Activated naive CD4-positive, alpha-beta T cell treated with anti-CD3 and anti-CD28 coated beads for 36 hours (primary cell): ENCODE measurements around the gene SCNN1B. TPM values are rescaled to one million over a fixed set of nuclear protein-coding genes. Genes with fewer than 3 reads are reported as not detected.

Experiments used
- CTCF ChIA-PET: fragments of 350-600 bp; sonication (Branson Sonifier 250); formaldehyde crosslinking; loops from one replicate; lab custom pipeline; 2021; ENCODE audit warnings: antibody characterized with exemption; lab: Charles Lee
- DNase-seq: peaks from one replicate; pipeline ENCODE4 v3.0.0-alpha.2; 2020
- H3K27ac Mint-ChIP-seq: one replicate; pipeline ENCODE4 v1.8.0; 2021; ENCODE audit warnings: mild to moderate bottlenecking, mixed read lengths
- H3K27me3 Mint-ChIP-seq: one replicate; pipeline ENCODE4 v1.8.0; 2021; ENCODE audit warnings: low read depth, mixed read lengths
- H3K36me3 Mint-ChIP-seq: one replicate; pipeline ENCODE4 v1.8.0; 2021; ENCODE audit warnings: low read depth, mixed read lengths
- H3K4me1 Mint-ChIP-seq: one replicate; pipeline ENCODE4 v1.8.0; 2021; ENCODE audit warnings: low read depth, mixed read lengths
- H3K4me3 Mint-ChIP-seq: one replicate; pipeline ENCODE4 v1.8.0; 2021; ENCODE audit warnings: mild to moderate bottlenecking, moderate library complexity, mixed read lengths
- H3K9me3 Mint-ChIP-seq: one replicate; pipeline ENCODE4 v1.8.0; 2021; ENCODE audit warnings: mixed read lengths
- intact Hi-C: fragments of 100-400 bp; cut with micrococcal nuclease; formaldehyde crosslinking; loops from one replicate; pipeline ENCODE4 v1.15.1; 2023
- total RNA-seq, 2 experiments: library from RNA; stranded (reverse); gene quantifications; one replicate each; pipeline ENCODE4 v1.2.3, GENCODE V29; 2021

SCNN1B gene
- total RNA-seq, 2 experiments from 2014 or later, result not detected

DNA sequence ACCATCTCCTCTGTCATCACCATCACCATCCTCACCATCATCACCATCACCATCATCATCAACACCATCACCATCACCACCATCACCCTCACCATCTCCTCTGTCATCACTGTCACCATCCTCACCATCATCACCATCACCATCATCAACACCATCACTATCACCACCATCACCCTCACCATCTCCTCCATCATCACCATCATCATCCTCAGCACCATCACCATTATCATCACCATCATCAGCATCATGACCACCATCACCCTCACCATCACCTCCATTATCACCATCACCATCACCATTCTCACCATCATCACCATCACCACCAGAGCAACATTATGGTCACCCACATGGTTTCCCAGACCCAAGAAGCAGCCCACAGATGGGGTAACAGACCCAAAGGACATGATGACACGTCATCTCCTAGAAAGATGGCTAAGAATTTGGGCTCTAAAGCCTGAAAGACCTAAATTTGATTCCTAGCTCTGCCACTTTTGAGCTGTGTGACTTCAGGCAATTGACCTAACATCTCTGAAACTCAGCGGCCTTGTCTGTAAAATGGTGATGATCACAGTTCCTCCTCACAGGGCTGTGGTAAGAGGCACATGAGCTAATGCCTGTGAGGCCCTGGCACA lies 14.6 kb downstream of the SCNN1B start:
- Mint-ChIP-seq H3K4me3 (no peak overlapping the region), H3K4me1 (no peaks in the 10 kb centered on the region), H3K9me3 (no peaks in the 10 kb centered on the region), H3K27ac (no peak overlapping the region), H3K27me3 (peaks cover 3% of the 10 kb centered on the region), H3K36me3 (no peaks in the 10 kb centered on the region)
- DNase-seq, result no peak
- CTCF ChIA-PET, result no interaction called here
- intact Hi-C loops, result no loop called here

DNA sequence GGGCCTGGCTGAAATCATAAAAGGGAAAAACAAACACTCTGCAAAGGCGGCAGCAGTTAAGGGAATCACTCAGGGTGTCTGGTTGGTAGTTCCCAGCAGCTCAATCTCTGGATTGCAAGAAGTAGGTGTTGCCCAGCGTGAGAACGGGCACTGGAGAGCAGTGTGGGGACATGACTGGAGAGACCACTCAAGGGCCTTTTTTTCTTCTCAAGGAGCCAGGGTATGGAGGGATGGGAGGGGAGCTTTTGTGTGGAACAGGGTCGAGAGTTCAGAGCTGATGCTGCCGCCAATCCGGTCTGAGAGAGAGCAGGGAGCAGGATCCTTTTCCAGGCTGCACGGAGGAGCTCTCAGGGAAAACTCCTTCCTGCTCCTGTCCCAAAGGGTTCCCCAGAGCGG lies 15.2 kb downstream of the SCNN1B start:
- intact Hi-C loops, result no loop called here
- Mint-ChIP-seq H3K4me3 (no peak overlapping the region), H3K4me1 (no peaks in the 10 kb centered on the region), H3K27me3 (peaks cover 3% of the 10 kb centered on the region), H3K36me3 (no peaks in the 10 kb centered on the region), H3K9me3 (no peaks in the 10 kb centered on the region), H3K27ac (no peak overlapping the region)
- CTCF ChIA-PET, result no interaction called here
- DNase-seq, result no peak

DNA sequence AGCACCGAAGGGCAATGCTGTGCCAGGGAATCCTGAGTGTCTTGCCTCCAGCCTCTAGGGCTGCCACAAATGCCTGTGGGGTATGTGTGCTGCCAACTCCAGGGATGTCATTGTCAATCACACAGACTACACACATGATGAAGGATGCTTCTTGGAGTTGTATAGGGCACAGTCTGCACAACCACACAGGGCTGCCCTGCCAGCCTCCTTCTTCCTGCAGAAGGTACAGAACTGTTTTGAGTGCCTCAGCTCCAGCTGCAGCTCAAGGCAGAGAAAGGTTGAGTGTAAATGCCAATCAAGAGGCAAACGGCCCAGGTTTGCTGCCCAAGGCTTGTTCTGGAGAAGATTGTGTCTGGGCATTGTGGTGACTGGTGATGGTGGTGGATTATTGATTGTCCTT lies 15.6 kb downstream of the SCNN1B start:
- CTCF ChIA-PET, result no interaction called here
- no peak for DNase-seq

DNA sequence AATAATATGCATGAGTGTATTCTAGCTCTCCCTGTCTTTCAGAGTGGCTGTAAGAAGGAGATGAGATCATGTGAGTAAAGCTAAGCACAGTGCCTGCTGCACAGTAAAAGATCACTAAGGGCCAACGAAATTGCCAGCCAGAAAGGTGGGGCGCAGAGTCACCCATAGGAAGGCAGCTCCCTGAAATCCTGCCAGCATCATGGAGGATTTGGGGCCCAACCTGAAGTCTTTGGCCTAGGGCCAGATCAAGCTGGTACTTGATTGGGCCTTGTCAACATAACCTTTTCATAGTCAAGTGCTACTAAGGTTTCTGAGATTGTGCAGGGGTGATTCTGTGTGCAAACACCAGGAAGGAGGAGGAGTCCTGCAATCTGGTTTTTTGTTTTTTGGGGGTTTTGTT lies 16.5 kb downstream of the SCNN1B start:
- CTCF ChIA-PET, result no interaction called here
- Mint-ChIP-seq H3K9me3 (no peaks in the 10 kb centered on the region), H3K27me3 (no peaks in the 10 kb centered on the region), H3K27ac (no peak overlapping the region), H3K36me3 (no peaks in the 10 kb centered on the region), H3K4me1 (peaks cover 7% of the 10 kb centered on the region), H3K4me3 (no peak overlapping the region)
- intact Hi-C loops, result no loop called here
- DNase-seq, result no peak

More for the DNA sequence above, 15.6 kb downstream of the SCNN1B start:
- H3K9me3 Mint-ChIP-seq, result no peaks in the 10 kb centered on the region
- H3K36me3 Mint-ChIP-seq, result no peaks in the 10 kb centered on the region
- H3K27me3 Mint-ChIP-seq, result no peaks in the 10 kb centered on the region
- no peak overlapping the region for H3K4me3 Mint-ChIP-seq
- H3K27ac Mint-ChIP-seq, result no peak overlapping the region
- intact Hi-C loops, result no loop called here
- H3K4me1 Mint-ChIP-seq, result no peaks in the 10 kb centered on the region

DNA sequence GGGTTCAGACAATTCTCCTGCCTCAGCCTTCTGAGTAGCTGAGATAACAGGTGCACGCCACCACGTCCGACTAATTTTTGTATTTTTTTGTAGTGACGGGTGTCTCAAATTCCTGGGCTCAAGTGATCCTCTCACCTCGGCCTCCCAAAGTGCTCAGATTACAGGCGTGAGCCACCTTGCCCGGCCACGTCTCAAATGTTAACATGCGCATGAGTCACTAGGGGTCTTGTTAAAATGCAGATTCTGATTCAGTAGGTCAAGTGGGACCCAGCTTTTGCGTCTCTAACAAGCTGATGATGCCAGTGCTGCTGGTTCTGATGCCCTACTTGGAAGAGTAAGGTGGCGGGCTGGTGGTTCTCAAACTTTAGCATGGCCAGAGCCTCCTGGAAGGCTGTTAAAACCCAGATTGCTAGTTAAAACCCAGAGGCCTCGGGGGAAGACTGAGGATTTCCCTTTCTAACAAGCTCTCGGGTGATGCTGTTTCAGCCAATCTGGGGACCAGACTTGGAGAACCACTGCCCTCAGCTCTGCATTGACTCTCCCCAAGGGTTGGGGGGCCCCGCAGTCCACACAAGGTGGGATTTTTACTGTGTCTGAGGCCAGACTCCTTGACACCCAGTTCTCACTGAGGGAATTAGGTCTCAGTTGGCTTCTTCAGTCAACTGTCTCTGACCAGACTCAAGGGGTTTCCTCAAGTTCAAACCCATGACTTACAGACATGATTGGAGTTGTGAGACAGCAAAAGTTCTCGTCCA lies 17.9 kb downstream of the SCNN1B start:
- no peaks in the 10 kb centered on the region for H3K27me3 Mint-ChIP-seq
- CTCF ChIA-PET, result interaction anchor here (0.7 kb wide), 1 partner anchor 114 kb away, joined by 3 read pairs; no protein-coding TSS in a partner anchor
- DNase-seq, result no peak

DNA sequence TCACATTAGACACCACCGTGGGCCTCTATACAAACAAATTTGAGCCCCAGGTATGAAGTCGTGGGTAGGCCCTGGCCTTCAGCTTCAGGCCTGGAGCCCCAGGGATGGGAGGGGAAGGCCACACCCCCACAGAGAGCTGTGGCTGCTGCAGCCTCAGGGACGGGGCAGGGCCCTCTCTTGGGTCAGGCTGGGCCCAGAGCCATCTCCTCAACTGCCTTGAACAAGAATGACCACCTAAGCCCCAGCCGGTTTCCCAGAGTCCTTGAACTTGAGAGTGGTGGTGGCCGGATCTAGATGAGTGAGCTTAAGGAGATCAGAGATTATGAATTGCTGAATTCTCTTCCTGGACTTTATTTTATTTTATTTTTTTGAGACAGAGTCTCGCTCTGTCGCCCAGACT lies 18.6 kb downstream of the SCNN1B start:
- Mint-ChIP-seq H3K27ac (no peak overlapping the region), H3K27me3 (no peaks in the 10 kb centered on the region), H3K9me3 (no peaks in the 10 kb centered on the region), H3K4me1 (peaks cover 7% of the 10 kb centered on the region), H3K4me3 (no peak overlapping the region), H3K36me3 (no peaks in the 10 kb centered on the region)
- no peak for DNase-seq
- intact Hi-C loops, result no loop called here
- CTCF ChIA-PET, result no interaction called here

More for the DNA sequence above, 17.9 kb downstream of the SCNN1B start:
- no peaks in the 10 kb centered on the region for H3K9me3 Mint-ChIP-seq
- H3K36me3 Mint-ChIP-seq, result no peaks in the 10 kb centered on the region
- intact Hi-C loops, result no loop called here
- H3K4me3 Mint-ChIP-seq, result no peak overlapping the region
- H3K27ac Mint-ChIP-seq, result no peak overlapping the region
- H3K4me1 Mint-ChIP-seq, result peaks cover 7% of the 10 kb centered on the region

DNA sequence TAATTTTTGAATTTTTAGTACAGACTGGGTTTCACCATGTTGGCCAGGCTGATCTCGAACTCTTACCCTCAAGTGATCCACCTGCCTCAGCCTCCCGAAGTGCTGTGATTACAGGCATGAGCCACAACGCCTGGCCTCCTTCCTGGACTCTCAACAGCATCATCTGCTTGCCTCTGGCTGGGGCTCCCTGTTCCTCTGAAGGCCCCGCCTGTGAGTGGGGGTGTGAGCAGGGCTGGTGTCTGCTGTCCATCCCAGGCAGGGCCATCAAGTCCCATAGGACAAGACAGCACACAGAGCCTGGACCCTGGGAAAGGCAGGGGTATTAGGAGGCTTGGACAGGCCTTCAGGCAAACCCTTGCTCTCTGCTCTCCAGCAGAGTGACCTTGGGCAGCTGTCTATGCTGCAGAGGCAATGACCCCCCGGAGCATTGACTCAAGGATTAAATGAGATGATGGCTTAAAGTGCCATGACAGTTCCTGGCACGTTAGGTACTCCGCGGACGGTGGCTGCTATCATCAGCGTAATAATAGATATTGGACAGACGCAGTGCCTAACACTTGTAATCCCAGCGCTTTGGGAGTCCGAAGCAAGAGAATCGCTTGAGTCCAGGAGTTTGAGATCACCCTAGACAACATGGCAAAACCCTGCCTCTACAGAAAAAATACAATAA lies 19.2 kb downstream of the SCNN1B start:
- DNase-seq, result no peak
- peaks cover 7% of the 10 kb centered on the region for H3K4me1 Mint-ChIP-seq
- no peak overlapping the region for H3K27ac Mint-ChIP-seq
- intact Hi-C loops, result no loop called here
- CTCF ChIA-PET, result no interaction called here
- H3K27me3 Mint-ChIP-seq, result no peaks in the 10 kb centered on the region
- H3K36me3 Mint-ChIP-seq, result no peaks in the 10 kb centered on the region
- H3K9me3 Mint-ChIP-seq, result no peaks in the 10 kb centered on the region
- no peak overlapping the region for H3K4me3 Mint-ChIP-seq

DNA sequence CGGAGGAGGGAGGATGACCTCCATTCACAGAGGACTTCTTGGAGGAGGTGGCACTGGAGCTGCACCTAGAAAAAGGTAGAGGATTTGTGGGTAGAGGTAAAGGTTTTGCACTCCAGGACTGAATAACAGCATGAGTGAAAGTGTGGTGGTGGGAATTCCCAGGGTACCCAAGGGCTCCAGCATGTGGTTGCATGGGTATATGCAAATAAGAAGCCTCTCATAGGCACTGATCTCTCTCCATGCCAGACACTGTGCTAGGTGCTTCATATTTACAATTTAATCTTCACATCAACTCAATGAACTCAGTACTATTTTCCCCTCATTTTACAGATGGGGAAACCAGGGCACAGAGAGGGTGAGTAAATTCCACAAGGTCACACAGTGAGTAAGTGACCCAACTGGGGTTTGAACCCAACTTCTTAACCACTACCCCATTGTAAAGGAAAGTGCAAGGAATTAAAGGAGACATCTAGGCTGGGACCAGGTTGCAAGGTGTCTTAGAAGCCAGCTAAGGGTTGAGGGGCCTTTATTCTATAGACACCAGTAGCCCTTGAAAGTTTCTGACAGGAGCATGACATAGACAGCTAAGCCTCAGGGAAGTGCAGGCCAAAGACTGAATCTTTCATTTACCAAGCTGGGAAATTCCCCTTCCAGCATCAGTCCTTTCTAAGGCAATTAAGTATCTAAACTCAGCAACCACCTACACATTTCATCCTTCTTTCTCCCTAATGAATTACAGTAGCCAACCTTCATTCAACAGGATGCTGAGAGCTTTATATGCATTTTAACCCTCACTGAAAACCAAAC lies 21.3 kb downstream of the SCNN1B start:
- H3K4me1 Mint-ChIP-seq, result peaks cover 7% of the 10 kb centered on the region
- no peaks in the 10 kb centered on the region for H3K27me3 Mint-ChIP-seq
- intact Hi-C loops, result no loop called here
- H3K27ac Mint-ChIP-seq, result no peak overlapping the region
- no peaks in the 10 kb centered on the region for H3K9me3 Mint-ChIP-seq
- CTCF ChIA-PET, result no interaction called here
- H3K4me3 Mint-ChIP-seq, result no peak overlapping the region
- H3K36me3 Mint-ChIP-seq, result no peaks in the 10 kb centered on the region
- DNase-seq, result no peak

DNA sequence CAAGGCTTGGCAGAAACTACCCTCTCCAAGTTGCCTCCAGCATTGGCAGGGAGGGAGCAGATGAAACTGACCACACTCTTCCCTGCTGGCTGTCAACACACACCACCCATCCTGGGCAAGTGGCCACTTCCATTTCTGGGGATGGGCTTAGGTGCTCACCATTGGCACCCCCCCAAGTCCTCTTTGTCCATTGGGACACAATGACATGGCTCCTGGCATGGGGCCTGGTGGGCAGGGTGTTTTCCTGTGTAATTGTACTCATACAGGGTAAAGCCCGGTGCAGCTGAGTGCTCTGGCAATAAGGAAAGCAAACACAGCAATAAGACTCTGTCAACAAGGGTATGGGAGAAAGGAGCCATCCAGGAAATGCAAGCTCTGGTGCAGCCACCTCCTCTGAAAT lies 22.6 kb downstream of the SCNN1B start:
- intact Hi-C loops, result no loop called here
- Mint-ChIP-seq H3K27me3 (no peaks in the 10 kb centered on the region), H3K9me3 (no peaks in the 10 kb centered on the region)

DNA sequence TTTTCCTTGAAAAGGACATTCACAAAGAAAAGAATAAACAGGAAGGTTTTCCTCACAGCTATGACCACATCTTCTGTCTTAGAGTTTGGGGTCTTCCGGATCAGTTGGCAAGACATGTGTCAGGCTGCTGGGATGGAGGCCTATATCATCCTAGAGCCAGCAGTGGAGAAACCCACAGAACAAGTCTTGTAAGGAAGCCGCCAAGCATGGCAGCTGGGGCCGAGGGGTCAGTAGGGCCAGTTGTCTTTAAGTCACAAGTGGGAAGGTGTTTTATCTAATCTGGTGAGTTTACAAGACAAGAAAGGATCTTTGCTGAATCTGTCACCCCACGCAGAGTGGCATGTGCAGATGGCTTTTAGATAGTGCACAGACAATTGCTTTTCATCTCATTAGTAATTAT lies 25.7 kb downstream of the SCNN1B start:
- Mint-ChIP-seq H3K9me3 (no peaks in the 10 kb centered on the region), H3K4me3 (no peak overlapping the region)

More for the DNA sequence above, 22.6 kb downstream of the SCNN1B start:
- CTCF ChIA-PET, result interaction anchor here (0.7 kb wide), 1 partner anchor 433 kb away, joined by 3 read pairs; no protein-coding TSS in a partner anchor
- no peaks in the 10 kb centered on the region for H3K36me3 Mint-ChIP-seq
- no peak overlapping the region for H3K4me3 Mint-ChIP-seq
- H3K4me1 Mint-ChIP-seq, result peaks cover 7% of the 10 kb centered on the region
- DNase-seq, result no peak
- H3K27ac Mint-ChIP-seq, result no peak overlapping the region

DNA sequence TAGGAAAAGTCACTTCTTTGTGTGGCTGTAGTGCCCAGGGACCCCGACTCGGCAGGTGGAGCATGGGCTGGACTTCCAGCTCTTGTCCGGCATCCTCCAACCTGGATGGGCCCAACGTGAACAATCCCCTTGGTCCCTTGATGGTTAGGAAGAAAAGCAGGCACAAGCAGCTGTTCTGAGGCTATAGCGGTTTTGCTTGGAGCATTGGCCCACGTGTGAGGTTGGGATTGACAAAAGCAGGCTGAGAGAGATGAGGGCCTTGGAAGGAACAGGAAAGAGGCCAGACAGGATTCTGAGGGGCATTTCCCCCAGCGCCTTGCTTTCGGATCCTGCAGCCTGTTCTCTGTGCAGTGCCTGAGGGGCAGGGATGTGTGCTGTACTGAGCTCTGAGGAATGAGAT lies 28.1 kb downstream of the SCNN1B start:
- H3K4me3 Mint-ChIP-seq, result no peak overlapping the region
- no peaks in the 10 kb centered on the region for H3K9me3 Mint-ChIP-seq
- H3K36me3 Mint-ChIP-seq, result no peaks in the 10 kb centered on the region
- no peak overlapping the region for H3K27ac Mint-ChIP-seq
- no peaks in the 10 kb centered on the region for H3K4me1 Mint-ChIP-seq
- CTCF ChIA-PET, result interaction anchor here (1.1 kb wide), 1 partner anchor 198 kb away, joined by 4 read pairs; no protein-coding TSS in a partner anchor
- H3K27me3 Mint-ChIP-seq, result no peaks in the 10 kb centered on the region
- intact Hi-C loops, result no loop called here
- no peak for DNase-seq

More for the DNA sequence above, 25.7 kb downstream of the SCNN1B start:
- DNase-seq, result no peak
- H3K27me3 Mint-ChIP-seq, result no peaks in the 10 kb centered on the region
- CTCF ChIA-PET, result no interaction called here
- no peaks in the 10 kb centered on the region for H3K36me3 Mint-ChIP-seq
- no peak overlapping the region for H3K27ac Mint-ChIP-seq
- peaks cover 7% of the 10 kb centered on the region for H3K4me1 Mint-ChIP-seq
- intact Hi-C loops, result no loop called here
